WTC11 (cell line): Measurements from ENCODE around the gene SREBF1.

ENCODE experiments used
- SP1 ChIP-seq: sonication (generic); formaldehyde crosslinking; conservative IDR thresholded peaks from 2 replicates; pipeline ENCODE4 v1.8.1; 2022; ENCODE audit warnings: missing genetic modification reagents
- TCF7 ChIP-seq: sonication (generic); formaldehyde crosslinking; IDR thresholded peaks from 2 replicates; pipeline ENCODE4 v1.8.0; 2022; ENCODE audit warnings: mild to moderate bottlenecking, low read depth, missing genetic modification reagents, moderate library complexity
- TP53 ChIP-seq: sonication (generic); formaldehyde crosslinking; IDR thresholded peaks from 2 replicates; pipeline ENCODE4 v1.8.1; 2023; ENCODE audit warnings: mild to moderate bottlenecking, missing genetic modification reagents
- ZNF232 ChIP-seq: sonication (generic); formaldehyde crosslinking; IDR thresholded peaks from 2 replicates; pipeline ENCODE4 v1.8.0; 2022; ENCODE audit warnings: mild to moderate bottlenecking, missing genetic modification reagents
- TF ChIP-seq, protein P1 (sequence below): fragments of 200-600 bp; IDR thresholded peaks from 2 replicates; pipeline ENCODE4 v1.8.0; 2022; ENCODE audit warnings: antibody characterized with exemption
- TF ChIP-seq, protein P2 (sequence below): sonication (generic); formaldehyde crosslinking; IDR thresholded peaks from 2 replicates; pipeline ENCODE4 v1.8.0; 2022; ENCODE audit warnings: mild to moderate bottlenecking, missing genetic modification reagents
- TF ChIP-seq, protein P3 (sequence below): sonication (generic); formaldehyde crosslinking; IDR thresholded peaks from 2 replicates; pipeline ENCODE4 v1.8.1; 2023; ENCODE audit warnings: mild to moderate bottlenecking, missing genetic modification reagents, moderate library complexity
- TF ChIP-seq, protein P4 (sequence below): sonication (generic); formaldehyde crosslinking; IDR thresholded peaks from 2 replicates; pipeline ENCODE4 v1.8.1; 2022; ENCODE audit warnings: low read depth, missing genetic modification reagents, borderline replicate concordance

DNA sequence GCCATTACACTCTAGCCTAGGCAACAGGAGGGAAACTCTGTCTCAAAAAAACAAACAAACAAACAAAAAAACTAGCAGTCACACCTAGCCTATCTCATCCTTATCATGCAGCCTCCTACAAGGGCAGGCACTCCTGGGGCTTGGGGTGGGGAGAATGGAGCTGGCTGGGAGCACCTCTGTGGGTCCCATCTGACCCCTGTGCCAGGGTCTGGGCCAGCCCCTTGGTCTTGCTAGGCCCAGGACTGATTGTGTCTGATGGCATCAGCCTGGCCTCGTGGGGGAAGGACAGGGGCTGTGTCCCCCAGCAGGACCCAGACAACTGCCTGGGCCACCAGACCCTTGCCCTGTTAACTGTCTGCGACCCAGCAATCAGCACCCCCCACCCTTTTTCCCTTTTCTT lies 49.8 kb downstream of the SREBF1 start:
- TF ChIP-seq, protein P1, sequence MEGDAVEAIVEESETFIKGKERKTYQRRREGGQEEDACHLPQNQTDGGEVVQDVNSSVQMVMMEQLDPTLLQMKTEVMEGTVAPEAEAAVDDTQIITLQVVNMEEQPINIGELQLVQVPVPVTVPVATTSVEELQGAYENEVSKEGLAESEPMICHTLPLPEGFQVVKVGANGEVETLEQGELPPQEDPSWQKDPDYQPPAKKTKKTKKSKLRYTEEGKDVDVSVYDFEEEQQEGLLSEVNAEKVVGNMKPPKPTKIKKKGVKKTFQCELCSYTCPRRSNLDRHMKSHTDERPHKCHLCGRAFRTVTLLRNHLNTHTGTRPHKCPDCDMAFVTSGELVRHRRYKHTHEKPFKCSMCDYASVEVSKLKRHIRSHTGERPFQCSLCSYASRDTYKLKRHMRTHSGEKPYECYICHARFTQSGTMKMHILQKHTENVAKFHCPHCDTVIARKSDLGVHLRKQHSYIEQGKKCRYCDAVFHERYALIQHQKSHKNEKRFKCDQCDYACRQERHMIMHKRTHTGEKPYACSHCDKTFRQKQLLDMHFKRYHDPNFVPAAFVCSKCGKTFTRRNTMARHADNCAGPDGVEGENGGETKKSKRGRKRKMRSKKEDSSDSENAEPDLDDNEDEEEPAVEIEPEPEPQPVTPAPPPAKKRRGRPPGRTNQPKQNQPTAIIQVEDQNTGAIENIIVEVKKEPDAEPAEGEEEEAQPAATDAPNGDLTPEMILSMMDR = no peak
- TF ChIP-seq ZNF232 (CRISPR knock-in tag) (no peak), SP1 (no peak), TCF7 (no peak), TP53 (no peak)
- TF ChIP-seq, protein P2, sequence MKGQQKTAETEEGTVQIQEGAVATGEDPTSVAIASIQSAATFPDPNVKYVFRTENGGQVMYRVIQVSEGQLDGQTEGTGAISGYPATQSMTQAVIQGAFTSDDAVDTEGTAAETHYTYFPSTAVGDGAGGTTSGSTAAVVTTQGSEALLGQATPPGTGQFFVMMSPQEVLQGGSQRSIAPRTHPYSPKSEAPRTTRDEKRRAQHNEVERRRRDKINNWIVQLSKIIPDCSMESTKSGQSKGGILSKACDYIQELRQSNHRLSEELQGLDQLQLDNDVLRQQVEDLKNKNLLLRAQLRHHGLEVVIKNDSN (CRISPR knock-in tag) = no peak
- TF ChIP-seq, protein P3, sequence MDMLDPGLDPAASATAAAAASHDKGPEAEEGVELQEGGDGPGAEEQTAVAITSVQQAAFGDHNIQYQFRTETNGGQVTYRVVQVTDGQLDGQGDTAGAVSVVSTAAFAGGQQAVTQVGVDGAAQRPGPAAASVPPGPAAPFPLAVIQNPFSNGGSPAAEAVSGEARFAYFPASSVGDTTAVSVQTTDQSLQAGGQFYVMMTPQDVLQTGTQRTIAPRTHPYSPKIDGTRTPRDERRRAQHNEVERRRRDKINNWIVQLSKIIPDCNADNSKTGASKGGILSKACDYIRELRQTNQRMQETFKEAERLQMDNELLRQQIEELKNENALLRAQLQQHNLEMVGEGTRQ (CRISPR knock-in tag) = no peak
- TF ChIP-seq, protein P4, sequence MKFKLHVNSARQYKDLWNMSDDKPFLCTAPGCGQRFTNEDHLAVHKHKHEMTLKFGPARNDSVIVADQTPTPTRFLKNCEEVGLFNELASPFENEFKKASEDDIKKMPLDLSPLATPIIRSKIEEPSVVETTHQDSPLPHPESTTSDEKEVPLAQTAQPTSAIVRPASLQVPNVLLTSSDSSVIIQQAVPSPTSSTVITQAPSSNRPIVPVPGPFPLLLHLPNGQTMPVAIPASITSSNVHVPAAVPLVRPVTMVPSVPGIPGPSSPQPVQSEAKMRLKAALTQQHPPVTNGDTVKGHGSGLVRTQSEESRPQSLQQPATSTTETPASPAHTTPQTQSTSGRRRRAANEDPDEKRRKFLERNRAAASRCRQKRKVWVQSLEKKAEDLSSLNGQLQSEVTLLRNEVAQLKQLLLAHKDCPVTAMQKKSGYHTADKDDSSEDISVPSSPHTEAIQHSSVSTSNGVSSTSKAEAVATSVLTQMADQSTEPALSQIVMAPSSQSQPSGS (CRISPR knock-in tag) = no peak
